HG03108 (cell line): ENCODE data around the gene CALR3.
"Not testable (repeated sequence)": the region's sequence is repeated elsewhere in the genome, so short reads cannot be mapped to it uniquely, and the experiment has no call there.

Experiments
- ATAC-seq: cut with Tn5 transposase; IDR thresholded peaks from one replicate; pipeline ENCODE4 v1.9.1; 2021; ENCODE audit warnings: moderate library complexity; ENCODE audit not compliant: unreplicated experiment

The CALR3 gene

DNA sequence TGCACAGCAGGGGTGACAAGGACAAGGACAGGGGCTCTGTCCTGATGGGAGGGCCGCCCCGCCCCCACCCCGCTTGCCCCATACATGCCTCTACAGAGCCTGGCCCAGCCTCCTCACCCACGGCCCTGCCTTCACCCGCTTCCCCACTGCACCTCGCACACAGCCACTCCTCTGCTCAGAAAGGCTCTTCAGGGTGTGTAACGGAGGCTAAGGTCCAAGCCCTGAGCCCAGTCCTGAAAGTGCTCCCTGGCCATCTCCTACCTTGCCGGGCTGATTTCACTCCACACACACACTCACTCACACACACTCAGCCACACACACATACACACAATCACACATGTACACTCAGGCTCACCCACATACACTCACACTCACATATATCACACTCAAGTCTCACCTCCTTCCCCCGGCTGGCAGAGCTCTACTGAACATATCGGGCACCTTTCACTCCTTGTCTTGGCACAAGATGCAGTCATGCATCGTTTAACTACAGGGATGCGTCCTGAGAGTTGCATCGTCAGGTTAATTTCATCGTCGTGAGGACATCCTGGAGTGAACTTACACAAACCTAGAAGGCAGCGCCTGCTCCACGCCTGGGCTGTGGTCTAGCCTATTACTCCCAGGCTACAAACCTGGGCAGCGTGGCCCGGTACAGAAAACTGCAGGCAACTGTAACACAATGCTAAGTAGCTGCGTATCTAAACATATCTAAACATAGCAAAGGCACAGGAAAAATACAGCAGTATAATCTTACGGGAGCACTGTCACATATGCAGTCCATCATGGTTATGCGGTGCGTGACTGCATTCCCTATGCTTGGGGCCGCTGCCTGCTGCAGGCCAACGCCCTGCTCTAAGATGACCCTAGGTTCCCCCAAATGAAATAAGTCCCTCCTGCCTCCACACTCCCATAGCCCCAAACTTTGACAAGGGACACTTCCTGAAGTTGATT, 37.3 kb downstream of the CALR3 start:
- ATAC-seq, result no peak

- ATAC-seq, result no peak
Observed at GRCh38 chr19:16457954-16458331, 38.0 kb downstream of the CALR3 start.

GRCh38 chr19:16457195-16457953, 38.6 kb downstream of the CALR3 start:
- ATAC-seq, result no peak

GRCh38 chr19:16456652-16457194, 39.2 kb downstream of the CALR3 start:
- ATAC-seq, result no peak

DNA sequence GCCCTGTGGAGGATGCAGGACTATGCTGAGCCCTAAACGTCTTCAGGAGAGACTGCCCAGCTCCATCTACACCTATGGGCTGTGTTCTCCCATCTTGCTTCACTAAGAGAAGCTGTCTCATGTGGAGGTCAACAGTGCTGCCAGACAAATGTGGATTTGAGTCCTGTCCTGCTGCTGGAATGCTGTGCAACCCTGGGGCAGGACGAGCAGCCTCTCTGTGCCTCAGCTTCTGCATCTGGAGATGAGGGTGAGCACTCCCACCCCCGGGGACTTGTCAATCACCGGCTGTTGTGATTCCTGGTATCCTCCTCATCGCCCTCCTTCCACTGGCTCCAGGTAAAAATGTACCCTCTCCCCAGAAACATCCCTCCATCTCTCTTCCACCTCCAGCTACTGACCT, 40.5 kb downstream of the CALR3 start:
- ATAC-seq, result no peak

DNA sequence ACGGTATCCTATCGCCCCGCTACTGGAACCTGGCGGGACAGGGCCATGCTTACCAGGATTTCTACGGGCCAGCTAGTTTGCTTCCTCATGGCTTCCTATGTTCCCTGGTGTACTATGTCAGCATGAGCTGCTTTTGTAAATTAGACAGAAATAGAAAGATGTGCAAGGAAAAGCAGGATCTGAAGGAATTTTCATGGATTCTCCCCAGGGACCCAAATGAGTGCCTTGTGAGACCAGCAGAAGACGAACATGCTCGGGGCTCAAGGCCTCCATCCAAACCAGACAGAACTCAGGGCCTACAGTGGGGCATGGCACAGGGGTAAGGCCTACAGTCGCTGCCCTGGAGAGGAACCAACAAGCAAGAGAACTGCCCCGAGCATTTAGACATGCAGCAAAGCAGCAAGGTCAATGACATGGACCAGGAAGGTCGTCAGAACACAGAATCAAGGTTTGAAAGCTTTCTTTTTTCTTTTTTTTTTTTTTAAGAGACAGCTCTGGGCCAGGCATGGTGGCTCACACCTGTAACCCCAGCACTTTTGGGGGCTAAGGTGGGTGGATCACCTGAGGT, 41.5 kb downstream of the CALR3 start:
- no peak for ATAC-seq

DNA sequence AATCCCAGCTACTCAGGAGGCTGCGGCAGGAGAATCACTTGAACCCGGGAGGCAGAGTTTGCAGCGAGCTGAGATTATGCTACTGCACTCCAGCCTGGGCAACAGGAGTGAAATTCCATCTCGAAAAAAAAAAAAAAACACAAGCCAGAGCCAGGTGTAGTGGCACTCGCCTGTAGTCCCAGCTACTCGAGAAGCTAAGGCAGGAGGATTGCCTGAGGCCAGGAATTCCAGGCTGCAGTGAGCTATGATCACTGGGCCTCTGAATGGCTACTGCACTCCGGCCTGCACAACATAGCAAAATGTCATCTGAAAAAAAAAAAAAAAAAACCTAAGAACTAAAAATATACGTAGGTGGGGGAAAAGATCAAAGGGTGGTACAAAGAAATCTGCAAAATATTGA, 43.6 kb downstream of the CALR3 start:
- no peak for ATAC-seq

DNA sequence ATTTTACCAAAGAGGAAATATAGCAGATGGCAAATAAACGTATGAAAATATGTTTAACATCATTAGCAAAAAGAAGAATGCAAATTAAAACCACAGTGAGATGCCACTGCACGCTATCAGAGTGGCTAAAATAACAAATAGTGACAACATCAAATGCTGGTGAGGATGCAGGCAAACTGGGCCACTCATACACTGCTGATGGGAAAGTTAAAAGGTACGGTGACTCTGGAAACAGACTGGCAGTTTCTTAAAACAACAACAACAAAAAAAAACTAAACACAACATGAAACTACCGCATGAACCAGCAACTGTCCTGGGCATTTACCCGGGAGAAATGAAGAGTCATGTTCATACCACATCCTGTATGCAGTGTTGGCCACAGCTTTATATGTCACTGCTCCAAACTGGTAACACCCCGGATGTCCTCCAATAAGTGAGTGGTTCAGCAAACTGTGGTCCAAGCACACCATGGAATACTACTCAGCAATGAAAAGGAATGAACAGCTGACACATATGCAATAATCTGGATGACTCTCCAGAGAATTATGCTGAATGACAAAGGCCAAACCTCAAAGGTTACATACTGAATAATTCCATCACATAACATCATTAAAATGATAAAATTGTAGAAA, 46.5 kb downstream of the CALR3 start:
- ATAC-seq, result peak; percentile 45

DNA sequence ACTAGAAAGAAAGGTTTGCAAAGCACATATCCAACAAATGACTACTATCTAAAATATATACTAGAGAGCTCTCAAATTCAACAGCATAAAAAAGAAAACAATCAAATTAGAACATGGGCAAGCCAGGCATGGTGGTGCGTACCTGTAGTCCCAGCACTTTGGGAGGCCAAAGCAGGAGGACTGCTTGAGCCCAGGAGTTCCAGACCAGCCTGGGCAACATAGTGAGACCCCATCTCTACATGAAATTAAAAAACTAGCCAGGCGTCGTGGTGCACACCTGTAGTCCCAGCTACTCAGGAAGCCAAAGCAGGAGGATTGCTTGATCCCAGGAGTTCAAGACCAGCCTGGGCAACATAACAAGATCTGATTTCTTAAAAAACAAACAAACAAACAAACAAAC, 47.1 kb downstream of the CALR3 start:
- not testable (repeated sequence) for ATAC-seq

- ATAC-seq, result peak; percentile 40
Observed at GRCh38 chr19:16446724-16447368, 49.1 kb downstream of the CALR3 start.

- peak; percentile 24 for ATAC-seq
Observed at GRCh38 chr19:16446108-16446723, 49.8 kb downstream of the CALR3 start.

DNA sequence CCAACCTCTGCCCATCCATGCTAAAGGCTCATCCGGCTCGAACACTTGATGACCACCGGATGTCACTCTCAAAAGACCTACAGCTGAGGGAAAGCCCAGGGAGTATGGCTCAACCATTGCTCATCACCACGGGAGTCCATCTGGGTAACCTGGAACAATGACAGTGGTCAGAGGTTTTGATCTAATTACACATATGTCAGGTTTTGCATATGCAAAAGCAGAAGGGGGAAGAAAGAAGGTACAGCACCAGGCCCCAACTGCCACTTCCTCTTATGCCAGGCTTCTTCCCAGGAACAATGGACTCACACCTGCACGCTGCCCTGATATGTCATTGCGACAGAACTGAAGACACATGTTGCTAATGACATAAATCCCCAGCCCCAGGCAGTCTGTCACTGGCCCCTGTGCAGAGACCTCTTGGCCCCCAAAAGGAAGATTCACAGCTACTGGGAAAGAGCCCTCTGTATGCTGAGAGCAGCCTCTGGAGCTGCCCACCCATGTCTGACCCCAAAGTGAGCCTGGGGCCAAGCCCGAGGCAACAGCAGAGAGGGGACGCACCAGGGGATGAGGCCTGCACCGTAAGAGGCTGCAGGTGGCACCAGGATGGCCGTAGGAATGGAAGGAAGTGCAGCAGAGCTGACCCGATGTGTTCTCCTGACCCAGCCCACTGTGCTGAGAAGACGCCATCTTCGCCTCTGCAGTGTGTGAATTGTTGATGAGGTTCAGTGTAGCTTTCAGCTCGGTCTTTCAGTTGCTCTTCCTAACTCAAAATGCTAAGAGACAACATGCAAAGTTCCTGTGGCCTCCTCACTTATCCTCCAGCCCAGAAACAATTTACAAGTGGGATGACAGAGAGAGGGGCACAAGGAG, 50.5 kb downstream of the CALR3 start:
- ATAC-seq, result peak; percentile 30

DNA sequence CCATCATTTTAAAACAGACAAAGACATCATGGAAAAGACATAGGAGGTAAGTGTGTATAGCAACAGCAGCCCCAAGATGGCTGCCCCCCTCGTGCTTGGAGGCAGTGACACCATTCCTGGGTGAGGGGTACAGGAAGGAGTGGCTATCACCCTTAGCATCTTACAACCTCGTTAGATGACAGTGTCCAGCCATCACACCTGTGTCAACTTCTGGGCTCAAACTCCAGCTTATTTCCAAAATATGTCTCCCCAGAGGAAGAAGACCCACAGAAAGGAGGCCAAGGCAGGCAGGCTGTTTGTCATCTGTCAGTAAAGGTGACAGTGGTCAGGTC, 51.7 kb downstream of the CALR3 start:
- ATAC-seq, result no peak

DNA sequence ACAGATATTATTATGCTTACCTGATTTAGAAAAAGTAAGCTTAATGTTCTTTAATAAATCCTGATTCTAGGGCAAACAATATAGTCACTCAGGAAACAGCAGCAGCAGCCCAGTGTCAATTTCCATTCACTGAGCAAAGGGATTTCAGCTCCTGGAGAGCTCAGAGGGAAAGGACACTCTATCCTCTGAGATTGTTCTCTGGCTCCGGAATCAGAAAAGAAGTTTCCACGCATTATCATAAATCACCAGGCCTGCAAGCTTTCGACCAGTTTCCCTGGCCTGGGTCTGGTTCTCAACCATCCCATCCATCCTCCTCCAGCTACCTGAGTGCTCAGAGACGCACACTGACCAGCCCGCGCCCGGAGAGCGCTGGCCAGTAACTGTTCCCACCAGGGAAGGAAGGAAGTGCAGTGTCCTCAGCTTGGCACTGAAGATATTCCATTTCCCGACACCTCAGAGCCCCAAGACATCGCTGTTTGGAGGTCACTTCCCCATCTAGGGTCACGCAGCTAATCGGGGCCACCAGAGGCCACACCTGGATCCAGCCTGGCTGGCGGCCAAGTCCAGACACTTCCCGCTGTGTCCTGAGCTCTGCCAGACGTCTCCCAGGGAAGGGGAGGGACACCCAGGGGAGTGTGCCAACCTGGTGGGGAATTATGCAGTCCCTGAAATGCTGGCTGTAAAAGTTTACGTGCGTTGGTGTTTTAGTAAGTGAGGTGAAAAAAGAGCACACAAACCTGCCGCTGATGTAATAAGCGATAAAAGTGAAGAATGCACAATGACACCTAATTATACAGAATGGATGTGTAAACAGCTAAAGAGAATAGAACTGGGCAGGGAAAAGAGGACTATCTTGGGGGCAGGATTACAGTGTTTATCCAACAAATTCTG, 53.3 kb downstream of the CALR3 start:
- ATAC-seq, result no peak

DNA sequence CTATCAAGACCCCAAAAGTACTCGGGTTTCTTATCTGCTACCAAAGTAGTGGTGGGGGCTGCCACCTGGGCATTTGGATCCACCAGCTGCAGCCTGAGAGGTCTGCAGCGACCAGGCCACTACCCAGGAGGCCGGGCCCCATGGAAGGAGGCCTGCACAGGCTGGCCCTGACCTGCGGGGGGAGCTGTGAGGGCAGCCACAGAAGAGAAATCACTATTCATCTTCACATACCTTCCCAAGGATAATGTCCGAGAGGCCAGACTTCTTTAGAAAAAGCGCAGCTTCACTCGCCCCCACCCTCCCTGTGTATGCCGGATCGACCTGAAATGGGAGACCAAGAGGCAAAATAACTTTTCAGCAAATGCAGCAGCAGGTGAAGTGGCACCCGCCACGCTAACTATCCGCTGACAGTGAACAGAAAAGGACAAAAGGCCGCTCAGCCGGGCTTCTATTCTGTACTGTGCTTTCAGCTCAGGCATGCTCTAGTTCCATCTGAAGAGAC, 54.3 kb downstream of the CALR3 start:
- ATAC-seq, result no peak

GRCh38 chr19:16436780-16437332, 59.1 kb downstream of the CALR3 start:
- ATAC-seq, result no peak

- no peak for ATAC-seq
Observed at GRCh38 chr19:16435999-16436650, 59.8 kb downstream of the CALR3 start.
